HL-60/S4 treated with retinoic acid at 250 ng/mL for 4 days and 3 days (cell line): ENCODE measurements around the gene RPS6KA2.
"Not testable (repeated sequence)": the region's sequence is repeated elsewhere in the genome, so short reads cannot be mapped to it uniquely, and the experiment has no call there.

Experiments
- in situ Hi-C: fragments of 300-500 bp; cut with MboI; formaldehyde crosslinking; loops from 2 replicates; pipeline ENCODE4 v1.7.0; 2022; ENCODE audit warnings: low sequenced_read_pairs

Gene RPS6KA2

GRCh38 chr6:166636191-166636933 is 9.3 kb upstream of the RPS6KA2 start:
- in situ Hi-C loops = no loop called here

- in situ Hi-C loops = no loop called here
Measured at GRCh38 chr6:166635013-166635970, 8.2 kb upstream of the RPS6KA2 start.

- in situ Hi-C loops = not testable (repeated sequence)
Measured at GRCh38 chr6:166634581-166634980, 7.5 kb upstream of the RPS6KA2 start.

DNA sequence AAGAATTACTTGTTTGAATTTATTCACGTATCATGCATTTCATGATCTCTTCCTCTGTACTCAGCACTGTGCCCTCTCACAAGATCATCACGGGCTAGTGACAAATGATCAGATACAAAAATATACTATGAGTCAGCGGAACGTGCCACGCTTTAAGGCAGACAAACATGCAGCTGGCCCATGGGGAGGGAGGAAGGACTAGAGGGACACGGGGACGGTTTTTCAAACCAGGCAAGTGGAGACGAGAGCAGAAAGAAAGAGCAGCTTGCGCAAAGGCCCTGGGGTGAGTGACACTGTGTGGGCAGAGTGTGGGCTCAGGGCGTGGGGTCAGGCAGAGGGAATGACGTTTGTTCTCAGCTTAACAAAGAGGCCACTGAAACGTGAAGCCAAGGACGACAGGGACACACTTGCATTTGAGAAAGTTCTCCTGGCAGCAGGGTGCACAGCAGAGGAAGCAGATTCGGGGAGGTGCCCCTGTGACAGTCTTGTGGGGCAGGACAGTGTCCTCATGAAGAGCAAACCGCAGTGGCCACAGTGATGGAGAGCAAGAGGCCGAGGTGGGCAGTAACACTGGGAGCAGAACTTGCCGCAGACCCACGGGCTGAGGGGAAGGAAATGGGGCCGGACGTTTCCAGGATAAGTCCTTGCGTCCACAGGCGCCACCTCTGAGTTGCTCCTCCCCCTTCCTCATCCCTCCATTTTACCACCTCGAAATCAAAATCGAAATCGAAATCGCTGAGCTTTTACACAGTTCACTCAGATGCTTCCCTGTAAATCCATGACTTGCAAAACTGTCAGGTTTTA is 6.9 kb upstream of the RPS6KA2 start:
- in situ Hi-C loops = no loop called here

- in situ Hi-C loops = no loop called here
Measured at GRCh38 chr6:166632731-166633130, 5.7 kb upstream of the RPS6KA2 start.

GRCh38 chr6:166630462-166630861 is 3.4 kb upstream of the RPS6KA2 start:
- in situ Hi-C loops = no loop called here

GRCh38 chr6:166629628-166630027 is 2.6 kb upstream of the RPS6KA2 start:
- in situ Hi-C loops = no loop called here

DNA sequence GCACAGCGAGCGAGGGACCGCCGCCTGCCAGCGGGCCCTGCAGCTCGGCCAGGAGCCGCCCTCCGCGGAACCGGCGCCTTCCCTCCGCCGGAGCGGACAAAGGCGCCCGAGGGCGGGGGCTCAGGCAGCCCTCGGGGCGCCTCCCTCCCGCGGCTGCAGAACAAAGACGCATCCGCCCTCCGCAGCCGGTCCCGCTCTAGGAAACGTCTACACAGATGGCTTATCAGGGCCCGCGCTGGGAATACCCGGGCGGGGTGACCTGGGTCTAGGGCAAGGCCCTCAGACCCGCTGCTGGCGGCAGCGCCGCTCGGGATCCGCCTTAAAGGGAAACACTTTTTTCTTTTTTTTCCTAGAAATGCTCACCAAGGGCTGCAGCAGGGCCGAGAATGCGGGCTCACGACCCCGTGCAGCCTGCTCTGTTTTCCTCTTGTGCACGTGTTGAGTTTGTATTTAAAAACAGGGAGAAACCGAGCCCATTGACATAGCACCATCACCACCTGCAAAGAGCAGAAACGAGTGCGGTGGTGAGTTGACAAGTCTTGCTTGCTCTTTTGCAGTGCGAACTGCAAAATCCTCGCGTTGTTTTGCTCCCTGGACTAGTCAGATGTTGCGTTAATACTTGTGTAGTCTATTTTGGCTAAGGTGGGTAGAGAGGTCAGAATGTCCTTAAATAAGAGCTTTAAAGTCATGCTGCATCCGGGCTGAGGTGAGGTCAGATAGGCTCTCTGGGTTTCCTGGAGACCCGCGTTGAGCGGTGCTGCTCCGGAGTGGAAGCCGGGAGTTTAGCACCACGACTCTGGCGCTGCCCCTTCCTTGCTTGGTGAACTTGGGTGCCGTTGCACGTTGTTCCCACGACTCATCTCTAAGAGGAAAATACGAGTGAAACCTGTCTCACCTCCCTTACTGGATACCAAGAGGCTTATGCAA is 1.1 kb upstream of the RPS6KA2 start:
- in situ Hi-C loops = no loop called here

DNA sequence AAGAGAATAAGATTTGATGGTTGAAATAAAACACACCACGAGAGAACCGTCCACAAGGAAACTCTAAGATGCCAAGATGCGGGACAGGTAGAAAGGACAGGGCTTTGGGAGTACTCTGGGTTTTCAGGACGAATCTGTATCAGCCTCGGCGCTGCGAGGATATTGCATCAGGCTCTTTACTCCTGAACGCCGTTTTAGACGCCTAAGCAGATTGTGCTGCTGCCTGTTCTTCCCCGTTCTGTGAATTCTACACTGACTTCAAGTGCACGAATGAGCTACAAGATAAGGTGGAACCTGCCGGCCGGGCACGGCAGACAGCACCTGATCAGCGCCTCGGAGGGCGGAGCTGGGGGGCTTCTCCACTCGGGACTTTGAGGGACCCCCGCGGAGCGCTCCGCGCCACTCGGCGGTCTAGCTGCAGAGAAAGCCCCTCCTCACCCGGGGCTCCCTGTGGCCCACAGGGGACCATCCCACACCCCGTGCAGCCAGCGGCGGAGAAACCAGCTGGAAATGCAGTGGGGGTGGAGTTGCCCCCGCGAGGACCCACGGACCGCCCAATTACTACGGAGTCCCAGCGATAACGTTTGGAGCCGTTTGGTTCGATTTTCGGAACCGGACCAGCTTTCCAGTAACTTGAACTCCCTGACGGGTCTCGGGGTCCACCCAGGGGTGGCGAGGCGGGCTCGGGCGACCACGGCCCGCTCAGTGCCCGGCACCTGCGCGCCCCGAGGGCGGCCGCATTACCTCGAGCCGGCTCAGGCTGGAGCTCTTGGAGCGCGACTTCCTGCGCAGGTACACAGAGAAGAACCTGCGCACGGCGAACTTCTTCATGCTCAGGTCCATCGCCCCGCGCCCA is 646 bp downstream of the RPS6KA2 start:
- in situ Hi-C loops = no loop called here

- in situ Hi-C loops = no loop called here
Measured at GRCh38 chr6:166625356-166625755, 1.7 kb downstream of the RPS6KA2 start.

DNA sequence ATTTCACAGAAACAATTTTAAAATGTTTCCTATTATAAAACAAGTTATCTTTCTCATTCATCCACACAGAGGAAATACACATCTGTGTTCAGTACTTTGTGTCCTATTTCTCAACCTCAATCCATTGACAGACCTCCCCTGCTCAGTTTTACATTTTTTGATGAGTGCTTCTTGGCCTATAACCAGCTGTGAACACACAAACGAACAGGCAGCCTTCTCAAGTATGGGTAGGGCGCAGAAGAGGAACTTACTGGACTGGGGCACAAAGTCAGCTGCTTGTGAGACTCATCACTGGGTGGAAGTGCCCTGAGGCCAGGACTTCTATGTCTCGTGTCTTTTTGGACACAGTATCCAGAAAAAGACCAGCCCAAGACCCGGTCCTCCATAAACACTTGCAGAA is 2.8 kb downstream of the RPS6KA2 start:
- in situ Hi-C loops = no loop called here

GRCh38 chr6:166623318-166623717 is 3.7 kb downstream of the RPS6KA2 start:
- in situ Hi-C loops = no loop called here

DNA sequence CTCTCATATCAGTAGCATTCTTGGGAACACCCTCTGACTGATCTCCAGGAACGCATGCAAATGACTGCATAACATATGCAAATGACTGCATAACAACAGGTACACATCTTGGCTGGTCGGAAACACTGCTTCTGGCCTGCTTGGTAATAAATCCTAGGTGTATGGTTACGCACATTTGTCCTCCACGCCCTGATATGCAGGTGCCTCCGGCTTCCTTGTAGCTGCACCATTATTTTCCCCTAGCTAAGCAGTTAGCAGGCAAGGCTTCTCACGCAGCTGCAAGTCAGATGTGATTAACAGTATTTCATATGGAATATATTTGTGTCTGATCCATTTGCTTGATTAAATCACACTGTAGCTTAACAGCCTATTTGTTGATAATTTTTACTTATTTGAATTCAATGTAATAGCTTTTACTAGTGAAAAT is 5.9 kb downstream of the RPS6KA2 start:
- in situ Hi-C loops = no loop called here

- in situ Hi-C loops = no loop called here
Measured at GRCh38 chr6:166620478-166621113, 6.5 kb downstream of the RPS6KA2 start.

DNA sequence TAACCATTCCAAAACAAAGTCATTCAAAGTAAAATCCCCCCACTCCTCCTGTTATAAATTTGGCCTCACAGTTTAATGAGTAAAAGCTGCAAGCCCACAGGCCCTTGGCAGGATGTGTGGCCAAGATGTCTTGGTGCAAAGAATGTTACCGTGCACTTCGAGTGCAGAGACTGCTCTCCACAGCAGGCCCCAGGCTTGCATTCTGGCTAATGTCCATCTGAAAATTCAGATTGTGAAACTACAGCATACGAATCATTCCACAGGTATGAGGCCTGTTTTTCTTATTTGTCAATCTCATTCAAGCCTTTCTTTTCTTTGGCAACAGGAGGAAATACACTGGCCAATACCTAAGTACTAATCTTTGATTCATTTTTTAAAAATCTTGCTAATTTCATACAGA is 7.1 kb downstream of the RPS6KA2 start:
- in situ Hi-C loops = no loop called here

DNA sequence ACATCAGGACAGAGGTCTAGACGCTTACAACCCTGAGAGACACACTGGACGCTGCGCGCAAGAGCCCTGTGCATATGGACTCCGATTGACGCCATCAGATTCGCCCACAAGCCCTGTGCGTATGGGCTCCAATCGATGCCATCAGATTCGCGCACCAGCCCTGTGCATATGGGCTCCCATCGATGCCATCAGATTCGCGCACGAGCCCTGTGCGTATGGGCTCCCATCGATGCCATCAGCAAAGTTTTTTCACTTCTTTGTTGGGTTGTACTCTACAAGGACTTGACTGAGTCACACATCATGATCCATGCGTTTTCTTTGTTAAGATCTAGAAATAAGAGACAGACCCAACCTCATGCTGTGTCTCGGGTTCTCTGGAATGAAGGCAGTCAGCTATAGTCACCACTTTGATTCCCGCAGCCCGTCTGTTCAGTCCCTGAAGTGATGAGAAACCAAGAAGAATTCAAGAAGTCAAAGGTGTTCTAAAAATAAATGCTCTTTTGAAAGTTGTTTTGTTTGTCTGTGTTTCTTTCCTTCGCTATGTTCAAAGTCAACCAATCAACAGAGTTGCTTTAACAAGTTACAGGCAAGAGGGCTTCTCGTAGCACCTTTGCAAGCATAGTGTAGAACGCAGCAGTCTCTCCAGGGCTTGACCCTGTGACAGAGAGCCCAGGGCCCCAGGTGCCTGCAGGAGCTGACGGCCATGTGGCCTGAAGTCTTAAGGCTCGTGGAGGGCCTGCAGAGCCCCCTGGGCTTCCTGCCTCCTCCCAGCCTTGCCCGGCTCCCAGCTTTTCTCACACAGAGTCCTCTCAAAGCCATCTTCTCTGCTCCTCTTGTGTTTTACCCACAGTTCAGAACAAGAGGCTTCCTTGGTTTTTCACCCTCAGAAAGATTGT is 7.9 kb downstream of the RPS6KA2 start:
- in situ Hi-C loops = no loop called here

- in situ Hi-C loops = no loop called here
Measured at GRCh38 chr6:166618251-166618650, 8.8 kb downstream of the RPS6KA2 start.

- in situ Hi-C loops = no loop called here
Measured at GRCh38 chr6:166617359-166617758, 9.7 kb downstream of the RPS6KA2 start.
